Activated gamma-delta T cell treated with anti-CD3 and anti-CD28 coated beads, Interleukin-2, amount 50 U/mL, for 16 hours (primary cell): ENCODE data around the gene KIF5A.
A peak's percentile ranks its signal among the peaks of the same experiment; 100 is the strongest.

Experiments used
- DNase-seq: peaks from one replicate; pipeline ENCODE4 v3.0.0-alpha.2; 2020; ENCODE audit warnings: low read depth

KIF5A gene

GRCh38 chr12:57535764-57536596, 13.9 kb upstream of the KIF5A start:
- DNase-seq: no peak

- no peak for DNase-seq
Measured at GRCh38 chr12:57536597-57536942, 13.3 kb upstream of the KIF5A start.

- no peak for DNase-seq
Measured at GRCh38 chr12:57539134-57539768, 10.6 kb upstream of the KIF5A start.

GRCh38 chr12:57541001-57541400, 8.8 kb upstream of the KIF5A start:
- no peak for DNase-seq

GRCh38 chr12:57541717-57542116, 8.1 kb upstream of the KIF5A start:
- no peak for DNase-seq

- no peak for DNase-seq
Measured at GRCh38 chr12:57543581-57543980, 6.3 kb upstream of the KIF5A start.

GRCh38 chr12:57545809-57546437, 3.9 kb upstream of the KIF5A start:
- no peak for DNase-seq

- DNase-seq: peak; percentile 86
Measured at GRCh38 chr12:57546438-57547287, 3.2 kb upstream of the KIF5A start, which contains the start of gene DCTN2. DCTN2 (minus strand) TSS chr12:57547192; CDS start chr12:57547063, 129 bp downstream.

- no peak for DNase-seq
Measured at GRCh38 chr12:57547288-57548012, 2.4 kb upstream of the KIF5A start.

GRCh38 chr12:57548013-57548315, 1.9 kb upstream of the KIF5A start:
- no peak for DNase-seq

GRCh38 chr12:57548488-57548887, 1.4 kb upstream of the KIF5A start:
- no peak for DNase-seq

- no peak for DNase-seq
Measured at GRCh38 chr12:57549203-57549908, 488 bp upstream of the KIF5A start.

GRCh38 chr12:57550641-57551549, 1.1 kb downstream of the KIF5A start:
- DNase-seq: no peak

GRCh38 chr12:57551637-57552305, 1.9 kb downstream of the KIF5A start:
- no peak for DNase-seq

- no peak for DNase-seq
Measured at GRCh38 chr12:57552306-57552651, 2.4 kb downstream of the KIF5A start.

GRCh38 chr12:57552835-57553313, 3.0 kb downstream of the KIF5A start:
- no peak for DNase-seq

GRCh38 chr12:57553343-57554202, 3.7 kb downstream of the KIF5A start:
- no peak for DNase-seq

GRCh38 chr12:57554453-57554852, 4.6 kb downstream of the KIF5A start:
- DNase-seq: no peak
